ENCODE results near the gene PEBP1.
"Not testable (repeated sequence)": the region's sequence is repeated elsewhere in the genome, so short reads cannot be mapped to it uniquely, and the experiment has no call there.

Gene PEBP1

DNA sequence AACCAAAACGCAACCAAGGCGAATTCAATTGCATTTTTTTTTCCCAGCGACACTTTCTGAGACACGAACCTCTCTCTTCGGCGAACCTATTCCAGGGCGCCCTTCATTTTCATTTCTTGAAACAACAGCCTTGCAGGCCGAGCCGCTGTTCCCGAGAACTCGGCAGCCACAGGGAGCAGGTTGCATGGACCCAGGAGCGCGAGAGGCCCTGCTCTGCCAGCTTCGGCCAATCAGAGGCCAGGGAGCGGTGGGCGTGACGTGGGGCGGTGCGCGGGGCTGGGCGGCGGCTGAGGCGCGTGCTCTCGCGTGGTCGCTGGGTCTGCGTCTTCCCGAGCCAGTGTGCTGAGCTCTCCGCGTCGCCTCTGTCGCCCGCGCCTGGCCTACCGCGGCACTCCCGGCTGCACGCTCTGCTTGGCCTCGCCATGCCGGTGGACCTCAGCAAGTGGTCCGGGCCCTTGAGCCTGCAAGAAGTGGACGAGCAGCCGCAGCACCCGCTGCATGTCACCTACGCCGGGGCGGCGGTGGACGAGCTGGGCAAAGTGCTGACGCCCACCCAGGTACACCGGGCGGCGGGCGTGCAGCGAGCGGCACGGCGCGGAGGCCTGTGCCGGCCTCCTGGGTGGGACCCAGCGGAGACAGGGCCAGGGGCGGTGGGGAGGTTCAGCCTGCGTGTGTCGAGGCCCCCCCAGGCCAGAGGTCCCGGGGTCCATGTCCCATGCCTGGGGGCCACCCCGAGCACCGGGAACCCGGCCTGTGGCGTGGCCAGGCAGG is at the start of gene PEBP1:
Gene PEBP1 (plus strand): TSS at position 337 of the 771 bp plus-strand sequence. CDS start 86 bp downstream, at position 423.
- peak; percentile 87 for DNase-seq (ENCODE audit: low read depth)

DNA sequence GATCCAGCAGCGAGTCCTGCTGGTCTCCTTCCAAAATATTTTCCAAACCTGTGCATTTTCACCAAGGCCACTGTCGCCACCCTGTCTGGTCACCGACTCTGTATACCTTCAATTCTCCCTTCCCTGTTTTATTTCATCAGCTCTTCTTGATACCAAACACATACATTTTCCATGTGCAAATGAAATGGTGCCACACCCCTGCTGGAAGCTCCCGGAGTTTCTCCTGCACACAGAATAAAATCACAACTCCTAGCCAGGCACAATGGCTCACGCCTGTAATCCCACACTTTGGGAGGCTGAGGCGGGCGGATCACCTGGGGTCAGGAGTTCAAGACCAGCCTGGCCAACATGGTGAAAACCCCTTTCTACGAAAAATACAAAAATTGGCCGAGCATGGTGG is 46.1 kb upstream of the PEBP1 start:
- no peak for DNase-seq (ENCODE audit: low read depth)

DNA sequence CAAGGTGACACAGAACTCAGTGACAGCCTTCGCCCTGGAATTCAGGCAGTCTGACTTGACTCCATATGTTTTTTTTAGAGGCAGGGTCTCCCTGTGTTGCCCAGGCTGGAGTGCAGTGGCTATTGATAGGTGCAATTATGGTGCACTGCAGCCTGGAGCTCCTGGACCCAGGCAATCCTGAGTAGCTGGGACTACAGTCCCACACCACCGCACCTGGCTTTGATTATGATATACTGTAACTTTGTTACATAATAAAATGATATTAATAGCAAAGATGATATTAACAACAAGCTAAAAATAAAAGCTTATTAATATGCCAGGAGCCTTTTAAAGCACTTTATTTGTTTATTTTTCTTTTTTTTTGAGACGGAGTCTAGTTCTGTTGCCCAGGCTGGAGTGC is 41.9 kb upstream of the PEBP1 start:
- DNase-seq (ENCODE audit: low read depth): no peak

DNA sequence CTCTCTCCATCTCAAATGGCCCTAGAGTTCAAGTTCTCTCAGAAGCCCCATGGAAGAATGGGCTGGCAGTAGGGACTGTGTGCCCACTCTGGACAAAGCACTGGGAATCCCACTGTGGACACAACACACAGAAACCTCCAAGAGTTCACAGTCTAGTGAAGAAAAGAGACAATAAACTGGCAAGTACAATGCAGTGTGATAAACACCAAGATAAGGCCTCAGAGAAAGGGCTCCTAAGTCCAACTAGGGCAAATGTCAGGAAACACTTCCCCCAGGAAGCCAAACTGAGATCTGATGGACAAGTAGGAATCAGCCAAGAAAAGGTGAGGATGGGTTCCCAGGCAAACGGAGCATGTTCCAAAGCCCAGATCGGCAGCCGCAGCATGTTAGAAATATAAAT is 37.5 kb upstream of the PEBP1 start:
- no peak for DNase-seq (ENCODE audit: low read depth)

DNA sequence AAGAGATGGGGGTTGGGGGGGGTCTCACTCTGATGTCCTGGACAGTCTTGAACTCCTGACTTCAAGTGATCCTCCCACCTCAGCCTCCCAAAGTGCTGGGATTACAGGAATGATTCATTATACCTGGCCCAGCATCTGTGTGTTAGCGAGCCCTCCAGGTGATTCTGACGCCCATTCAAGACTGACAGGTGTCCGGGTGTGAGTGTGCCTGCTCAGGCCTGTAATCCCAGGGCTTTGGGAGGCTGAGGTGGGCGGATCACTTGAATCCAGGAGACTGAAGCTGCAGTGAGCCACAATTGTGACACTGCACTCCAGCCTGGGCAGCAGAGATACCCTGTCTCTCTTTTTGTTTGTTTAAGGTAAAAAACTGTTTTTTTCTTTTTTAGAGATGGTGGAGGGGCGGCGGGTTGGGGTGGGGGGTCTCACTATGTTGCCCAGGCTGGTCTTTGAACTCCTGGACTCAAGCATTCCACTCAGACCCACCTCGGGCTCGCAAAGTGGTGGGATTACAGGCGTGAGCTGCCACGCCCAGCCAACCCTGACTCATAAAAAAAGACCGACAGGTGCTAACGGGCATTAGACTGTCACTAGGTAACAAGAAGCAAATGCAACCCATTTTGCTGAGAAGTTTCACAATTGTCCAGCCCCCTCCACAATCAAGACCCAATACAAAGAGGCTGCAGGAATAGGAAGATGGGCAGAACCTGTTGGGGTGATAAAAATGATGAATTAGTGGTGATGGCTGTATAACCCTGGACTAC is 36.8 kb upstream of the PEBP1 start:
- DNase-seq (ENCODE audit: low read depth): no peak

DNA sequence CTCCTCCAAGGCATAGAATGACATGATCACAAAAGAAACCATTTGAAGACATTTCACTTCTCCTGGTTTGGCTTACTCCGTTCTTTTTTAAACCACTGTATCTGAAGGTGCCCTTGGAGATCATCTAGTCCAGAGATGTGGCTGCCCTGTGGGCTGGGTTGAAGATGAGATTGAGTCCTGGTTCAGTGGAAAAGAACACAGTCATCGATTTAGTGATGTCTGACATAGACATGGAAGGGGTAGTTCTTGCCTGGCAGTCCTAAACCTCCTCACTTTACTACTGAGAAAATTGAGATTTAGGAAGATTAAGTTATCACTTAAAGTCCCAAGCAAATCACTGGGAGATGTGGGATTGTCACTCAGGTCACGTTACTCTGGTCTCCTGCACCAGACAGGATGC is 34.9 kb upstream of the PEBP1 start:
- DNase-seq (ENCODE audit: low read depth): no peak

DNA sequence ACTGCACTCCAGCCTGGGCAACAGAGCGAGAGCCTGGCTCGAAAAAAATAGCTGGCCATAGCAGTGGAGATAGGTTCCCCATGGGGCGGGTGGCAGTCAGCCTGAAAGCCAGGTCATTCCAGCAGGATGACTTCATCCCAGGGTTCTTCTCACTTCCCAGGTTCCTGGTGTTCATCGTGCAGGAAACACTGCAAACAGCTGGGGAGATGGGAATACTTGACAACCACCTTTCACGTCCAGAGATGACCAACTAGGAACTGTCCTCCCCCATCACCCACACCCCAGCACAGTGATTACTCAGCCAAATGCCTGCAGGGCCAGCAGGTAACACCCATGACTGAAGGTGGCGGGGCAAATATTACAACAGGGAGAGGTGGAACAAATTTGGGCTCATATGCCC is 33.9 kb upstream of the PEBP1 start:
- DNase-seq (ENCODE audit: low read depth): peak; percentile 52

DNA sequence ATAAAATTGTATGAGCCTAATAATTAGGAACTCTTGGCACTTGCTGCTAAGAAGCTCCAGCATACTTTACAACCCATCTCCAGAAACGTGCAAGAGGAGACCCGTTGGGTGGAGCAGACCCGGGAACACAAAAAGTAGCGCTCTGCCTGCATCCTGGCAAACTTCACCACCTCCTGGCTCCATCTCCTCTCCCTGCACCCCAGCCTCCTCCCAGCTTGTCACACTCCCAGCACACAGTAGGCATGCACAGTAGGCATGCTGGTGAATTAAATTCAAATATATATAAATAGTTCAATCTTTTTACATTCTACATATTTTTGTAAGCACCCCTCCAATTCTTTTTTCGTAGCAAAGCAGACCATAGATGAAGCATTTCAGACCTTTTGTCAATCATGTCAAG is 33.3 kb upstream of the PEBP1 start:
- DNase-seq (ENCODE audit: low read depth): peak; percentile 14

DNA sequence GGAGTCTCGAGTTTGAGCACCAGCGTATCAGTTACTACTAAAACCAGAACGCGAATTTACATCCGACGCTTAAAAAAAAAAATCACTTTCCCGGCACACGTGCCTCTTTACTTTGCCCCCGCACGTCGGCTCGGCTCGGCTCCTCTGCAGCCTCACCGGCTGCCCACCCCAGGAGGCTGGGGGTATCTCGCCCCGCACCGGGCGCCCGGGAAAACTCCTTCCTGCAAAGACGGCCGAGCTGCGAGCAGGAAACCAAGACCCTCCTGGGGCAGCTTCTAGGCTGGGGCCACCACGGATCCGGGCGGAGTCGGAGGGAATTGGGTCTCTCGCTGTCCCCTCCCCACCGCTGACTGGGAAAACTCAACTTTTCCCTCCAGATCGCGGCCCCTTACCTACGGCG is 32.7 kb upstream of the PEBP1 start:
- peak; percentile 36 for DNase-seq (ENCODE audit: low read depth)

DNA sequence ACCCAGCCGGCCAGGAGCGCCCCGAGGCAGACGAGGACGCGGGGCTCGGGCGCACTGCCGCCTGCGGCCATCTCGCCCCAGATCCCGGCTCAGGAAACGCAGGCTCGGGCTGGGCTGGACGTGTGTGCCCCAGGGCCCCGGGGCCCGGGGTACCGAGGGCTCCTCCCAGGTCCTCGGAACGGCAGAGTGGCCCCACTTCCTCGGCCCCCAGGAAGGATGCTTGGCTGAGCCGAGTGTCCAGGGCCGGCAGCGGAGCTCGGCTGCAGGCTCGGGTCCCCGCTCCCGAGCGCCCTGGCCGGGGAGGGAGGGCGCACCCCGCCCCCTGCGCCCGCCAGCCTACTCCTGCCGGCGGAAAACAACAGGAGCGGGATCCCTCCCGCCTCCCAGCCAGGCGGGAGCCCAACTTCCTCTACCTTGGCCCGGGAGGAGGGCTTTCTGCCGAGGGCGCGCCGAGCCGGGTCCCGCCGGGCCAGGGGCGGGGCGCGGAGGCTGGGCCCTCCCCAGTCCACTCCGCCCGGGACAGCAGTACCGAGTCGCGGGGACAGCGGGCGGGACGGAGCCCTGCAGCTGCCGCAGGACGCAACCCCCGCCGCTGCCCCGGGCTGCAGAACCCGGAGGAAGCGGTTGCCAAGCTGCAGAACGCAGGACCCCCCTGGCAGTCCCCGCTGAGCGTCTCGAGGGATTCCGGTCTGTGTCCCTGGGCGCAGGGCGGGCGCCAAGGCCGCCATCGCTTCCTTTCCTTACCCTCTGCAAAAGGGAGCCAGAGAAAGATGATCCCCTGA is 32.1 kb upstream of the PEBP1 start, which contains the start of gene VSIG10:
Gene VSIG10 (minus strand): TSS at position 411 of the 782 bp plus-strand sequence. CDS start 340 bp downstream, at position 71.
- DNase-seq (ENCODE audit: low read depth): peak; percentile 81

DNA sequence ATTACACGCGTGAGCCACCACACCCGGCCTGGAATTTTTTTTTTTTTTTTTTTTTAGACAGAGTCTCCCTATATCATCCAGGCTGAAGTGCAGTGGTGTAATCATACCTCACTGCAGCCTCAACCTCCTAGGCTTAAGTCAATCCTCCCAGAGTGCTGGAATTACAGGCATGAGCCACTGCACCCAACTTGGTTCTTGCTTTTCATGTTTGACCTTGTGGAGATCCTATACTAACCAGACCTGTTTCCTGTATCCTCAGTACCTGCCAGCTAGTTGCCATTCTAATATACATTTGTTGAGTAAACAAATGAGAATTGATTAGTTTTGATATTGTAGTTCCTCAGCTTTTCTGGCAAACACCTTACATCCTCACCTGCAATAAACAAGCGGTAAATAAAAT is 28.9 kb upstream of the PEBP1 start:
- DNase-seq (ENCODE audit: low read depth): no peak

DNA sequence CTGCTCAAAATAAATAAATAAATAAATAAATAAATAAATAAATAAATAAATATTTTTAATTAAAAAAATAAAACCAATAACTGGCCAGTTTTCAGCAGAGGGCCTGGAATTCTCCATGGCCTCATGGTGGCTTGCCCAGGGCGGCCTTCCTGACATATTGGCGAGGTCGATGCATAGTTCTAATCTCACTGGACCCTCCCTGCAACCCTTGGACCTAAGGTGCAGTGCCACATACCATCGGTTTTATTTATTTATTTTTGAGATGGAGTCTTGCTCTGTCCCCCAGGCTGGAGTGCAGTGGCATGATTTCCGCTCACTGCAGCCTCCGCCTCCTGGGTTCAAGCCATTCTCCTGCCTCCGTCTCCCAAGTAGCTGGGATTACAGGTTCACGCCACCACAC is 28.2 kb upstream of the PEBP1 start:
- DNase-seq (ENCODE audit: low read depth): no peak

DNA sequence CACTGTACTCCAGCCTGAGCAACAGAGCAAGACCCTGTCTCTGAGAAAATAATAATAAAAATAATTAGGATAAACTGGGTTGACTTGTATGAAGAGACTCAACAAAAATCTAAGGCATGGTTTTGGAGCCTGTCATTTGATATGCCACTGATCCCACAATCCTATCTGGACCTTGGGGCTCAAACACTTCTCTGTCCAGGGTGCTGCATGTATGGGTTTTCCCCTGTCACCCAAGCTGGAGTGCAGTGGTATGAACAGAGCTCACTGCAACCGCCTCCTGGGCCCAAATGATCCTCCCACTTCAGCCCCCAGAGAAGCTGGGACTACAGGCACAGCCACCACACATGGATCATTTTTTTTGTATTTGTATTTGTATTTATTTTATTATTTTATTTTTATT is 26.8 kb upstream of the PEBP1 start:
- no peak for DNase-seq (ENCODE audit: low read depth)

DNA sequence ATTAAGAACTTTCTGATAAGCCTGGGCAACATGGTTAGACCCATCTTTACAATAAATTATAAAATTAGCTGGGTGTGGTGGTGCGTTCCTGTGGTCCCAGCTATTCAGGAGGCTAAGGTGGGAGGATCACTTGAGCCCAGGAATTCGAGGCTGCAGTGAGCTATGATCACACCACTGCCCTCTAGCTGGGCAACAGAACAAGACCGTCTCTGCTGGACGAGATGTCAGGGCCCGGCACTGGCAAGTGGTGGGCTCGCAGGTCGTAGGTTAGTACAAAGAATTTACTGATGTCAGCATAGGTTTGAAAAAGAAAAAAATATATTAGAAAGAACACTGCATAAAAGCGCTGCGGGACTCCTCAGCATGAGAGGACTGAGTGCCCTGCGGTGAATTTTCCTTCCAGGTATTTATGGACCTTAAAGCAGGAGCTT is 16.5 kb upstream of the PEBP1 start:
- no peak for DNase-seq (ENCODE audit: low read depth)

DNA sequence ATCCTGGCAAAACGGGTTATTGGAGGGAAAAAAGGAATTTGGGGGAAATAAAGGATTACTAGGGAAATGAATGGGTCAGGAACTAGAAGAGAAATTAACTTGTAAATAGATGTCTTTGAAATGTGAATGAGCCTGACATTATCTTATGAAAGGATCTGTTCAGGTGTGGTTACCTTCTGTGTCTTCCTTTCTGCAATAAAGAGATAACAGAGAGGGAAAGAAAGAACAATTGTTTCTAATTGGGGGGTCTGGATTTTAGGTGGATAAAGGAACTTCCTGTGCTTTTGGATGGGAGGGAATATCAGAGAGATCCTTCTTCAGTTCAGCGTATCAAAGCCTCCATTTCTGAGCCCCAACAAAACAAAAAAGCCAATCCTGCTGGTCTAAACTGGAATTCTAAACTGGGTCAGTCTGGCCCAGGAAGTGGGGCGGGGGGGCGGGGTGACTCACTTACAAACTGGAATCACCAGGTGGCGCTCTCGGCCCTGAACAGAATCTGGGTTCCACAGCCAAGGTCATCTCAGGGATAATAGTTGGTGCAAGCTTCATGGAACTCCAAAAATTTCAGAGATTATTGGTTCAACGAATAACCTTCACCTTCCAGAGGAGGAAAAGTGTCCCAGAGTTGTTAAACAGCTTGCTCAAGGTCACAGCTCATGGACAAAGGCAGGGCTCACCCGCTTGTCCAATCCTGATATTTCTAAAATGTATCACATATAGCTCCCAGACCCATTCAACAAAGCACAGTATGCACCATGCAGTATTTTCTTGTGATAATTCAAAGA is 15.2 kb upstream of the PEBP1 start:
- DNase-seq (ENCODE audit: low read depth): peak; percentile 81

DNA sequence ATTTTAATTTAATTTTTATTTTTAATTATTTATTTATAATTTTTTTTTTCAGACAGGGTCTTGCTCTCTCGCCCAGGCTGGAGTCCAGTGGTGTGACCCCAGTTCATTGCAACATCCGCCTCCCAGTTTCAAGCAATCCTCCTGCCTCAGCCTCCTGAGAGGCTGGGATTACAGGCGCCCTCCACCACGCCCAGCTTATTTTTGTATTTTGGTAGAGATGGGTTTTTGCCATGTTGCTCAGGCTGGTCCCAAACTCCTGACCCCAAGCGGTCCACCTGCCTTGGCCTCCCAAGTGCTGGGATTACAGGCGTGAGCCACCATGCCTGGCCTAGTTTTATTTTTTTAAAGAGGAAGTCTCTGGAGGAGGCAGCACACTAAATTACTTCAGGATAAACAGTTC is 13.7 kb upstream of the PEBP1 start:
- DNase-seq (ENCODE audit: low read depth): no peak

DNA sequence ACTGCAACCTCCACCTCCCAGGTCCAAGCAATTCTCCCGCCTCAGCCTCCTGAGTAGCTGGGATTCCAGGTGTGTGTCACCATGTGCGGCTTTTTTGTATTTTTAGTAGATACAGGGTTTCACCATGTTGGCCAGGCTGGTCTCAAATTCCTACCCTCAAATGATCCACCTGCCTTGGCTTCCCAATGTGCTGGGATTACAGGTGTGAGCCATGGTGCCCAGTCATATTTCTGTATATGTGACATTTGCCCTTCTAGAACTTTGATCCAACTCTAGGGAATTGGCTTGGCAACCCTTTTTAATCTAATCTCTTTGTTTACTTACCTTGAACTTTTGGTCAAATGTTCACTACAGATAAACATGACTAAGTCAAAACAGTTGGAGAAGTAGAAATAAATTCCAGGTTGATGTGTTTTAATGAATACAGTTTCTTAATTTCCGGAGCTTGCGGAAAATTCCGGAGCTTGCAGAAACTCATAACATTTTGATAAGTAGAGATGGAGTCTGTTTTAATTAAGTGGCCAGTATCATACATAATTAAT is 11.5 kb upstream of the PEBP1 start:
- no peak for DNase-seq (ENCODE audit: low read depth)

DNA sequence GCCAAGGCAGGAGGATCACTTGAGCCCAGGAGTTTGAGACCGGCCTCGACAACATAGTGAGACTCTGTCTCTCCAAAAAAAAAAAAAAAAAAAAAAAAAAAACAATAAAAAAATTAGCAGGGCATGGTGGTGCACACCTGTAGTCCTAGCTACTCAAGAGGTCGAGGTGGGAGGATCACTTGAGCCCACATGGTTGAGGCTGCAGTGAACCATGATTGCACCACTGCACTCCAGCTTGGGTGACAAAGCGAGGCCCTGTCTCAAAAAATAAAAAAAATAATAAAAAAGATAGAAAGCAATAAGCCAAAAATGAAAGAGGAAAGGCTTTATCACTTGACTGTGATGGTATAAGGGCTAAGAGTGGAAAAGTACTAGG is 10.2 kb upstream of the PEBP1 start:
- no peak for DNase-seq (ENCODE audit: low read depth)

DNA sequence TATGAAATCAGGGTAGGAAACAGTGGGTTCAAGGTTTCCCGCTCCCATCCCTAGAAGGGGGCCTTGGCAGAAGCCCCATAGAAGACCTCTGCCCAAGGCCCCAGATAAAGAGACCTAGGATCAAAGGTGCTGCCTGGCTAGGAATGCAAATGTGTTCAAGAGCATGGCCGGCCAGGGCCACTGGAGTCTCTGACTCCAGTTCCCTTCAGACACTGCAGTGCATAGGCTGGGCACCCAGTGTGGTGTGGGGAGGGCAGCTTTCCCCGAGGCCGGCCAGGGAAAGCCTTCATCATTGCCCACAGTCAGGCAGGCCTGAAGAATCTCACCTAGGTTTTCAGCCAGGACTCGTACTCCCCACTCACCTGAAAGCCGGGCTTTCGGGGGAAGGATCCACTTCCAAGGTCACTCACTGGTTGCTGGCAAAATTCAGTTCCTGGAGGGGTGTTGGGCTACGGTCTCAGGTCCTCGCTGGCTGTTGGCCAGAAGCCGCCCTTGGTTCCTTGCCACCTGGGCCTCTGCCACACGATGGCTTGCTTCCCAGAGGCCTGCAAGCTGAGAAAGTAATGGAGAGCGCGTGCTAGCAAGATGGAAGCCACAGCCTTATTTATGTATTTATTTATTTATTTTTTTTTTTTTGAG is 9.7 kb upstream of the PEBP1 start:
- DNase-seq (ENCODE audit: low read depth): no peak

DNA sequence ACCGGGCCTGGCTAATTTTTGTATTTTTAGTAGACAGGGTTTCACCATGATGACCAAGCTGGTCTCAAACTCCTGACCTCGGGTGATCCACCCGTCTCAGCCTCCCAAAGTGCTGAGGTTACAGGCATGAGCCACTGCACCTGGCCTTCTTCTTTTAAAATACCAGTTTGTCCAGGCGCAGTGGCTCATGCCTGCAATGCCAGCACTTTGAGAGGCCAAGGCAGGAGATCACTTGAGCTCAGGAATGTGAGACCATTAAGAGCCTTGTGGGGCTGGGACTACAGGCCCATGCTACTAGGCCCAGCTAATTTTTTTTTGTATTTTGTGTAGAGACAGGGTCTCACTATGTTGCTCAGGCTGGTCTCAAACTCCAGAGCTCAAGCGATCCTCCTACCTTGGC is 8.1 kb upstream of the PEBP1 start:
- DNase-seq (ENCODE audit: low read depth): no peak

DNA sequence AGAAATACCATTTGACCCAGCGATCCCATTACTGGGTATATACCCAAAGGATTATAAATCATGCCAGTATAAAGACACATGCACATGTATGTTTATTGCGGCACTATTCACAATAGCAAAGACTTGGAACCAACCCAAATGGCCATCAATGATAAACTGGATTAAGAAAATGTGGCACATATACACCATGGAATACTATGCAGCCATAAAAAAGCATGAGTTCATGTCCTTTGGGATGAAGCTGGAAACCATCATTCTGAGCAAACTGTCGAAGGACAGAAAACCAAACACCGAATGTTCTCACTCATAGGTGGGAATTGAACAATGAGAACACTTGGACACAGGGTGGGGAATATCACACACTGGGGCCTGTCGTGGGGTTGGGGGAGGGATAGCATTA is 6.5 kb upstream of the PEBP1 start:
- not testable (repeated sequence) for DNase-seq (ENCODE audit: low read depth)

All from ELR (cell line).